ENCODE data around the gene INTS11. TPM values are rescaled to one million over a fixed set of nuclear protein-coding genes. Genes with fewer than 3 reads are reported as not detected.

Gene INTS11
- total and polyA plus RNA-seq, 4 donors: 39.8 to 206 (median 114) TPM

- DNase-seq (ENCODE audit: low read depth in 4 of 6, low spot score in 6 of 6): no peak
- no peaks in the 10 kb centered on the region for H3K9me3 ChIP-seq (ENCODE audit: control insufficient read depth, insufficient read depth, low read length)
- 61% methylated on average over 25 of the region's 26 CpGs for WGBS (ENCODE audit: insufficient coverage)
These were observed 42.7 kb downstream of the INTS11 start for GRCh38 chr1:1281533-1282321.

GRCh38 chr1:1280782-1281481 lies 43.5 kb downstream of the INTS11 start:
- Histone ChIP-seq H3K4me3 (ENCODE audit: low read depth, low read length) (no peak overlapping the region), H3K4me1 (ENCODE audit: control insufficient read depth, insufficient read depth, low read length) (peaks cover 7% of the 10 kb centered on the region), H3K36me3 (ENCODE audit: control insufficient read depth, insufficient read depth, low read length) (peaks cover 25% of the 10 kb centered on the region), H3K27ac (ENCODE audit: low read depth, low read length) (no peak overlapping the region), H3K27me3 (ENCODE audit: control insufficient read depth, insufficient read depth, low read length) (no peaks in the 10 kb centered on the region), H3K9me3 (ENCODE audit: control insufficient read depth, insufficient read depth, low read length) (no peaks in the 10 kb centered on the region)
- no peak for DNase-seq (ENCODE audit: low read depth in 4 of 6, low spot score in 6 of 6)
- WGBS (ENCODE audit: insufficient coverage): 88% methylated on average over 19 of the region's 21 CpGs

More at GRCh38 chr1:1281533-1282321, 42.7 kb downstream of the INTS11 start:
- peaks cover 25% of the 10 kb centered on the region for H3K36me3 ChIP-seq (ENCODE audit: control insufficient read depth, insufficient read depth, low read length)
- H3K27me3 ChIP-seq (ENCODE audit: control insufficient read depth, insufficient read depth, low read length): no peaks in the 10 kb centered on the region
- peaks cover 7% of the 10 kb centered on the region for H3K4me1 ChIP-seq (ENCODE audit: control insufficient read depth, insufficient read depth, low read length)
- H3K4me3 ChIP-seq (ENCODE audit: low read depth, low read length): no peak overlapping the region
- H3K27ac ChIP-seq (ENCODE audit: low read depth, low read length): no peak overlapping the region

- Histone ChIP-seq H3K27me3 (ENCODE audit: control insufficient read depth, insufficient read depth, low read length) (no peaks in the 10 kb centered on the region), H3K4me1 (ENCODE audit: control insufficient read depth, insufficient read depth, low read length) (peaks cover 22% of the 10 kb centered on the region), H3K36me3 (ENCODE audit: control insufficient read depth, insufficient read depth, low read length) (peaks cover 30% of the 10 kb centered on the region), H3K27ac (ENCODE audit: low read depth, low read length) (no peak overlapping the region), H3K4me3 (ENCODE audit: low read depth, low read length) (no peak overlapping the region), H3K9me3 (ENCODE audit: control insufficient read depth, insufficient read depth, low read length) (no peaks in the 10 kb centered on the region)
- no peak for DNase-seq (ENCODE audit: low read depth in 4 of 6, low spot score in 6 of 6)
- WGBS (ENCODE audit: insufficient coverage): 95% methylated on average over 12 of the region's 17 CpGs
These were observed 45.4 kb downstream of the INTS11 start for GRCh38 chr1:1279028-1279427.

GRCh38 chr1:1278620-1279019 lies 45.8 kb downstream of the INTS11 start:
- Histone ChIP-seq H3K9me3 (ENCODE audit: control insufficient read depth, insufficient read depth, low read length) (no peaks in the 10 kb centered on the region), H3K4me1 (ENCODE audit: control insufficient read depth, insufficient read depth, low read length) (peaks cover 20% of the 10 kb centered on the region), H3K4me3 (ENCODE audit: low read depth, low read length) (no peak overlapping the region), H3K36me3 (ENCODE audit: control insufficient read depth, insufficient read depth, low read length) (peaks cover 30% of the 10 kb centered on the region), H3K27me3 (ENCODE audit: control insufficient read depth, insufficient read depth, low read length) (no peaks in the 10 kb centered on the region), H3K27ac (ENCODE audit: low read depth, low read length) (no peak overlapping the region)
- WGBS (ENCODE audit: insufficient coverage): 96% methylated on average over 10 of the region's 13 CpGs
- DNase-seq (ENCODE audit: low read depth in 4 of 6, low spot score in 6 of 6): no peak

- no peak overlapping the region for H3K27ac ChIP-seq (ENCODE audit: low read depth, low read length)
- no peaks in the 10 kb centered on the region for H3K9me3 ChIP-seq (ENCODE audit: control insufficient read depth, insufficient read depth, low read length)
- 88% methylated on average over 9 of the region's 9 CpGs for WGBS (ENCODE audit: insufficient coverage)
- H3K4me1 ChIP-seq (ENCODE audit: control insufficient read depth, insufficient read depth, low read length): peaks cover 37% of the 10 kb centered on the region
- H3K36me3 ChIP-seq (ENCODE audit: control insufficient read depth, insufficient read depth, low read length): peaks cover 37% of the 10 kb centered on the region
- no peaks in the 10 kb centered on the region for H3K27me3 ChIP-seq (ENCODE audit: control insufficient read depth, insufficient read depth, low read length)
- no peak overlapping the region for H3K4me3 ChIP-seq (ENCODE audit: low read depth, low read length)
- no peak for DNase-seq (ENCODE audit: low read depth in 4 of 6, low spot score in 6 of 6)
These were observed 48.6 kb downstream of the INTS11 start for GRCh38 chr1:1275836-1276235.

GRCh38 chr1:1274931-1275431 lies 49.5 kb downstream of the INTS11 start:
- DNase-seq (ENCODE audit: low read depth in 4 of 6, low spot score in 6 of 6): no peak
- Histone ChIP-seq H3K4me3 (ENCODE audit: low read depth, low read length) (peak overlapping the region; percentile 59), H3K36me3 (ENCODE audit: control insufficient read depth, insufficient read depth, low read length) (peaks cover 40% of the 10 kb centered on the region), H3K4me1 (ENCODE audit: control insufficient read depth, insufficient read depth, low read length) (peaks cover 44% of the 10 kb centered on the region), H3K27ac (ENCODE audit: low read depth, low read length) (no peak overlapping the region), H3K27me3 (ENCODE audit: control insufficient read depth, insufficient read depth, low read length) (no peaks in the 10 kb centered on the region), H3K9me3 (ENCODE audit: control insufficient read depth, insufficient read depth, low read length) (no peaks in the 10 kb centered on the region)
- WGBS (ENCODE audit: insufficient coverage): 89% methylated on average over 13 of the region's 15 CpGs

- Histone ChIP-seq H3K27ac (ENCODE audit: low read depth, low read length) (no peak overlapping the region), H3K4me3 (ENCODE audit: low read depth, low read length) (peak overlapping the region; percentile 59), H3K9me3 (ENCODE audit: control insufficient read depth, insufficient read depth, low read length) (no peaks in the 10 kb centered on the region), H3K27me3 (ENCODE audit: control insufficient read depth, insufficient read depth, low read length) (no peaks in the 10 kb centered on the region), H3K36me3 (ENCODE audit: control insufficient read depth, insufficient read depth, low read length) (peaks cover 39% of the 10 kb centered on the region), H3K4me1 (ENCODE audit: control insufficient read depth, insufficient read depth, low read length) (peaks cover 44% of the 10 kb centered on the region)
- 7% methylated on average over 26 of the region's 31 CpGs for WGBS (ENCODE audit: insufficient coverage)
- no peak for DNase-seq (ENCODE audit: low read depth in 4 of 6, low spot score in 6 of 6)
These were observed 50.0 kb downstream of the INTS11 start for GRCh38 chr1:1274299-1274930.

GRCh38 chr1:1273512-1274298 lies 50.8 kb downstream of the INTS11 start, which contains the start of gene UBE2J2:
Gene UBE2J2, minus strand, starts transcription at chr1:1273854. Its CDS starts 5,862 bp downstream, at chr1:1267992.
- peaks cover 44% of the 10 kb centered on the region for H3K4me1 ChIP-seq (ENCODE audit: control insufficient read depth, insufficient read depth, low read length)

GRCh38 chr1:1273209-1273511 lies 51.3 kb downstream of the INTS11 start:
- DNase-seq (ENCODE audit: low read depth in 4 of 6, low spot score in 6 of 6): no peak
- H3K4me3 ChIP-seq (ENCODE audit: low read depth, low read length): peak overlapping the region; percentile 78
- peaks cover 44% of the 10 kb centered on the region for H3K4me1 ChIP-seq (ENCODE audit: control insufficient read depth, insufficient read depth, low read length)
- no peaks in the 10 kb centered on the region for H3K9me3 ChIP-seq (ENCODE audit: control insufficient read depth, insufficient read depth, low read length)
- peaks cover 44% of the 10 kb centered on the region for H3K36me3 ChIP-seq (ENCODE audit: control insufficient read depth, insufficient read depth, low read length)
- H3K27me3 ChIP-seq (ENCODE audit: control insufficient read depth, insufficient read depth, low read length): no peaks in the 10 kb centered on the region
- no peak overlapping the region for H3K27ac ChIP-seq (ENCODE audit: low read depth, low read length)
- WGBS (ENCODE audit: insufficient coverage): under 1% methylated on average over 31 of the region's 31 CpGs

More at GRCh38 chr1:1273512-1274298, 50.8 kb downstream of the INTS11 start, which contains the start of gene UBE2J2:
- H3K27me3 ChIP-seq (ENCODE audit: control insufficient read depth, insufficient read depth, low read length): no peaks in the 10 kb centered on the region
- H3K36me3 ChIP-seq (ENCODE audit: control insufficient read depth, insufficient read depth, low read length): peaks cover 39% of the 10 kb centered on the region
- WGBS (ENCODE audit: insufficient coverage): under 1% methylated on average over 102 of the region's 105 CpGs
- H3K4me3 ChIP-seq (ENCODE audit: low read depth, low read length): peak within 1 kb of the TSS; percentile 78
- H3K27ac ChIP-seq (ENCODE audit: low read depth, low read length): no peak within 1 kb of the TSS
- H3K9me3 ChIP-seq (ENCODE audit: control insufficient read depth, insufficient read depth, low read length): no peaks in the 10 kb centered on the region
- DNase-seq (ENCODE audit: low read depth in 4 of 6, low spot score in 6 of 6): peak in 5 of 6 donors; percentile 78 to 97 (median 89)

Measured in spinal cord (tissue), 10 donors.